Neural cell (in vitro differentiated cells): Measurements from ENCODE around the gene ART5. TPM values are rescaled to one million over a fixed set of nuclear protein-coding genes. Genes with fewer than 3 reads are reported as not detected.

Source experiments
- H2AFZ ChIP-seq: fragments of 200-600, 300-800 bp; sonication (generic), shearing (Covaris generic); 2 replicates; pipeline ENCODE4 v1.6.0; 2014; ENCODE audit warnings: low read depth, mild to moderate bottlenecking, antibody characterized with exemption, low read length, moderate library complexity
- H3F3A ChIP-seq: fragments of 200-600 bp; shearing (Covaris generic); 2 replicates; pipeline ENCODE4 v1.6.1; 2016; ENCODE audit warnings: mild to moderate bottlenecking, moderate library complexity, mixed read lengths, antibody characterized with exemption, low read length; ENCODE audit not compliant: insufficient read depth, poor library complexity, severe bottlenecking
- H3K27ac ChIP-seq: fragments of 200-600, 300-800 bp; sonication (generic), shearing (Covaris generic); 2 replicates; pipeline ENCODE4 v1.5.1; 2014; ENCODE audit warnings: mild to moderate bottlenecking, low read length, moderate library complexity
- H3K27me3 ChIP-seq: fragments of 300-800, 200-600 bp; sonication (generic), shearing (Covaris generic); 2 replicates; pipeline ENCODE4 v1.6.0; 2014; ENCODE audit warnings: mild to moderate bottlenecking, low read depth, low read length, moderate library complexity; ENCODE audit not compliant: insufficient read depth
- H3K36me3 ChIP-seq: fragments of 300-800, 200-600 bp; sonication (generic), shearing (Covaris generic); 2 replicates; pipeline ENCODE4 v1.5.1; 2014; ENCODE audit warnings: mild to moderate bottlenecking, antibody characterized with exemption, low read length, moderate library complexity; ENCODE audit not compliant: insufficient read depth
- H3K4me2 ChIP-seq: fragments of 300-800, 200-600 bp; sonication (generic), shearing (Covaris generic); 2 replicates; pipeline ENCODE4 v1.6.0; 2014; ENCODE audit warnings: mild to moderate bottlenecking, low read length
- H3K4me3 ChIP-seq: fragments of 300-800, 200-600 bp; sonication (generic), shearing (Covaris generic); 2 replicates; pipeline ENCODE4 v1.5.1; 2014; ENCODE audit warnings: mild to moderate bottlenecking, low read length, moderate library complexity
- H3K79me2 ChIP-seq: fragments of 200-600 bp; shearing (Covaris generic); replicated peaks from 2 replicates; pipeline ENCODE4 v1.6.0; 2014; ENCODE audit warnings: mild to moderate bottlenecking, low read length, moderate library complexity; ENCODE audit not compliant: insufficient read depth
- H3K9ac ChIP-seq: fragments of 300-800, 200-600 bp; sonication (generic), shearing (Covaris generic); 2 replicates; pipeline ENCODE4 v1.6.1; 2016; ENCODE audit warnings: mild to moderate bottlenecking, low read length, mixed read lengths
- H3K9me2 ChIP-seq: fragments of 200-600 bp; shearing (Covaris generic); 2 replicates; pipeline ENCODE4 v1.6.1; 2016; ENCODE audit warnings: mild to moderate bottlenecking, low read length, mixed read lengths; ENCODE audit not compliant: insufficient read depth
- H3K9me3 ChIP-seq: fragments of 200-600, 300-800 bp; sonication (generic), shearing (Covaris generic); 2 replicates; pipeline ENCODE4 v1.6.1; 2016; ENCODE audit warnings: mild to moderate bottlenecking, mixed run types, low read length, moderate library complexity, mixed read lengths
- H4K20me1 ChIP-seq: fragments of 200-600 bp; shearing (Covaris generic); 2 replicates; pipeline ENCODE4 v1.6.1; 2016; ENCODE audit warnings: mild to moderate bottlenecking, mixed run types; ENCODE audit not compliant: insufficient read depth
- EP300 ChIP-seq: fragments of 450-650 bp; conservative IDR thresholded peaks from 2 replicates; pipeline ENCODE4 v1.6.1; 2014; ENCODE audit warnings: antibody characterized with exemption, mild to moderate bottlenecking, moderate library complexity; ENCODE audit not compliant: poor library complexity, severe bottlenecking
- EZH2 ChIP-seq: fragments of 200-600, 300-800 bp; shearing (Covaris generic), sonication (generic); IDR thresholded peaks from 2 replicates; pipeline ENCODE4 v1.6.1; 2014; ENCODE audit warnings: antibody characterized with exemption, low read length, borderline replicate concordance, mild to moderate bottlenecking; ENCODE audit not compliant: insufficient read depth, poor library complexity, severe bottlenecking
- MXI1 ChIP-seq: fragments of 450-650 bp; conservative IDR thresholded peaks from 2 replicates; pipeline ENCODE4 v1.6.1; 2014; ENCODE audit warnings: antibody characterized with exemption, mild to moderate bottlenecking; ENCODE audit not compliant: poor library complexity, severe bottlenecking
- POLR2AphosphoS5 ChIP-seq: IDR thresholded peaks from 2 replicates; pipeline ENCODE4 v1.6.1; 2012
- RAD21 ChIP-seq: fragments of 450-650 bp; conservative IDR thresholded peaks from 2 replicates; pipeline ENCODE4 v1.6.1; 2014; ENCODE audit warnings: antibody characterized with exemption, mild to moderate bottlenecking, moderate library complexity
- SMC3 ChIP-seq: fragments of 450-650 bp; conservative IDR thresholded peaks from 2 replicates; pipeline ENCODE4 v1.6.1; 2014; ENCODE audit warnings: antibody characterized with exemption, mild to moderate bottlenecking, moderate library complexity; ENCODE audit not compliant: poor library complexity
- TAF1 ChIP-seq: IDR thresholded peaks from 2 replicates; pipeline ENCODE4 v1.6.1; 2012; ENCODE audit warnings: low read depth
- polyA plus RNA-seq: library from polyadenylated mRNA; depleted of rRNA; stranded (reverse); fragments of >200 nt; gene quantifications from 2 replicates; pipeline ENCODE4 v1.2.3, GENCODE V29; 2014
- TF ChIP-seq, protein P1 (sequence below): IDR thresholded peaks from 2 replicates; pipeline ENCODE4 v1.6.1; 2012; ENCODE audit warnings: borderline replicate concordance
- TF ChIP-seq, protein P2 (sequence below): fragments of 450-650 bp; IDR thresholded peaks from 2 replicates; pipeline ENCODE4 v1.5.1; 2014; ENCODE audit warnings: antibody characterized with exemption, mild to moderate bottlenecking, moderate library complexity; ENCODE audit not compliant: poor library complexity, severe bottlenecking

ART5 gene
- polyA plus RNA-seq, 1 donor from 2014 or later, result not detected

DNA sequence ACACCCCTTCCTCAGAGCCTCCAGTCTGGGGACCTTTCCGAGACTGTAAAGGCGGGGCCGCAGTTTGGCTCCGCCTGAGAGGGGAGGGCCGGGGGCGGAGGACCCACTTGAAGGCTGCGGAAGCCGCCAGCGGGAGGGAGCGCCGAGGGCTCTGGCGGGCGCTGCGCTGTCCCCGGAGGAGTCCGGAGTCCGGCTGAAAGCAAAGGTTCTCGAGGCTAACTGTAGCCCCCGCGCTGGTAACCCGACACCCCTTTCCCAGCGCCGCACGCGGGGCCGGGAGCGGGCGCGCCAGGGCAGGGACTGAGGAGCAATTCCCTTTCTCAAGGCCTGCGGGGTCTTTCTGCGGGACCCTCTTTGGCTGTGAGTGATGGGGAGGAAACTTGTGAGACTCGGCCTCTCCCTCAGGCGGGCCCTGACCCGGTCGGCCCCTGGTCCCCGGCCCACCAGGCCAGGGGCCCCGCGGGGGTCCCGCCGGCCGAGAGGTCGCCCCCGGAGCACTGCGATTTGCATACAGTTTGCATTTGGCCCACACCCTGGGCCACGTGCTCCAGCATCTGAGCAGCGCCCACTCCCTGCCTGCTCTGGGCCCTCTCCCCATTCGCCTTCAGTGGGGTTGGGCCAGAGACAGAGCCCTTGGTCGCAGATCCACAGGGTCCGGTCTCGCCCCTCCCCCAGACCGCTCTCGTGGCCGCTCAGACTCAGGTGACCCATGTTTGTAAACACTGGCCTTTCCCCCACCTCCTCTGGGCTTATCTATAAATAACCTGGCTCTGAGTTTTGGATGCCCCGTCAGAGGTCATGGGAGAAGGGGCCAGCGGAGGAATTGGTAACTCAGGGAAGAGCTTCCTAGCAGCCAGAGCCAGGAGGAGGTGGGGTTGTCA lies 519 bp upstream of the ART5 start:
- Histone ChIP-seq H2AFZ (no peak overlapping the region), H3K27me3 (peaks cover 18% of the 10 kb centered on the region)

DNA sequence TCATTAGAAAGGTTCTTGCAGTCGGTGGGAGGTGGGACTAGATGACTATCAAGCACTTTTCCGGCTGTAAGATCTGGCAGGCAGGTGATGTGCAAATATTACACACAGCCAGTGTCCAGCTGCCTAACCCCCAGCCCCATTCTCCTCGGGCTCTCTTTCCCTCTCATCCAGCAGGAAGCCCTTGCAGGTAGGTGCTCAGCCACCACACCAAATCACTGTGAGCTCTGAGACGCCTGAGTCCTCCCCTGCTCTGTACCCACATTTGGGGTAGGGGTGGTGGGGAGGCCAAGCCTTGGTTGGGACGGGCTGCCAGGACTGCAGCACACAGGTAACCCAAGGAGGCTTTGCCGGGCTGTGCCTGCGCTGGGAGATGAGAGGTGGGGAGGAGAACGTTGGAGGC lies 601 bp downstream of the ART5 start:
- Histone ChIP-seq H3K4me2 (no peak overlapping the region), H3K27ac (no peak overlapping the region), H3K9me2 (no peaks in the 10 kb centered on the region), H2AFZ (no peak overlapping the region), H3K9ac (no peak overlapping the region), H3K79me2 (no peaks in the 10 kb centered on the region), H3K36me3 (no peaks in the 10 kb centered on the region), H3F3A (no peaks in the 10 kb centered on the region), H4K20me1 (no peaks in the 10 kb centered on the region), H3K4me3 (peak overlapping the region; percentile 71), H3K9me3 (no peaks in the 10 kb centered on the region), H3K27me3 (peaks cover 18% of the 10 kb centered on the region)
- no peak for TF ChIP-seq TAF1
- no peak for TF ChIP-seq EZH2
- TF ChIP-seq, protein P1, sequence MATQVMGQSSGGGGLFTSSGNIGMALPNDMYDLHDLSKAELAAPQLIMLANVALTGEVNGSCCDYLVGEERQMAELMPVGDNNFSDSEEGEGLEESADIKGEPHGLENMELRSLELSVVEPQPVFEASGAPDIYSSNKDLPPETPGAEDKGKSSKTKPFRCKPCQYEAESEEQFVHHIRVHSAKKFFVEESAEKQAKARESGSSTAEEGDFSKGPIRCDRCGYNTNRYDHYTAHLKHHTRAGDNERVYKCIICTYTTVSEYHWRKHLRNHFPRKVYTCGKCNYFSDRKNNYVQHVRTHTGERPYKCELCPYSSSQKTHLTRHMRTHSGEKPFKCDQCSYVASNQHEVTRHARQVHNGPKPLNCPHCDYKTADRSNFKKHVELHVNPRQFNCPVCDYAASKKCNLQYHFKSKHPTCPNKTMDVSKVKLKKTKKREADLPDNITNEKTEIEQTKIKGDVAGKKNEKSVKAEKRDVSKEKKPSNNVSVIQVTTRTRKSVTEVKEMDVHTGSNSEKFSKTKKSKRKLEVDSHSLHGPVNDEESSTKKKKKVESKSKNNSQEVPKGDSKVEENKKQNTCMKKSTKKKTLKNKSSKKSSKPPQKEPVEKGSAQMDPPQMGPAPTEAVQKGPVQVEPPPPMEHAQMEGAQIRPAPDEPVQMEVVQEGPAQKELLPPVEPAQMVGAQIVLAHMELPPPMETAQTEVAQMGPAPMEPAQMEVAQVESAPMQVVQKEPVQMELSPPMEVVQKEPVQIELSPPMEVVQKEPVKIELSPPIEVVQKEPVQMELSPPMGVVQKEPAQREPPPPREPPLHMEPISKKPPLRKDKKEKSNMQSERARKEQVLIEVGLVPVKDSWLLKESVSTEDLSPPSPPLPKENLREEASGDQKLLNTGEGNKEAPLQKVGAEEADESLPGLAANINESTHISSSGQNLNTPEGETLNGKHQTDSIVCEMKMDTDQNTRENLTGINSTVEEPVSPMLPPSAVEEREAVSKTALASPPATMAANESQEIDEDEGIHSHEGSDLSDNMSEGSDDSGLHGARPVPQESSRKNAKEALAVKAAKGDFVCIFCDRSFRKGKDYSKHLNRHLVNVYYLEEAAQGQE, result no peak
- no peak for TF ChIP-seq MXI1
- TF ChIP-seq EP300, result no peak
- no peak for TF ChIP-seq POLR2AphosphoS5
- no peak for TF ChIP-seq RAD21
- no peak for TF ChIP-seq SMC3
- TF ChIP-seq, protein P2, sequence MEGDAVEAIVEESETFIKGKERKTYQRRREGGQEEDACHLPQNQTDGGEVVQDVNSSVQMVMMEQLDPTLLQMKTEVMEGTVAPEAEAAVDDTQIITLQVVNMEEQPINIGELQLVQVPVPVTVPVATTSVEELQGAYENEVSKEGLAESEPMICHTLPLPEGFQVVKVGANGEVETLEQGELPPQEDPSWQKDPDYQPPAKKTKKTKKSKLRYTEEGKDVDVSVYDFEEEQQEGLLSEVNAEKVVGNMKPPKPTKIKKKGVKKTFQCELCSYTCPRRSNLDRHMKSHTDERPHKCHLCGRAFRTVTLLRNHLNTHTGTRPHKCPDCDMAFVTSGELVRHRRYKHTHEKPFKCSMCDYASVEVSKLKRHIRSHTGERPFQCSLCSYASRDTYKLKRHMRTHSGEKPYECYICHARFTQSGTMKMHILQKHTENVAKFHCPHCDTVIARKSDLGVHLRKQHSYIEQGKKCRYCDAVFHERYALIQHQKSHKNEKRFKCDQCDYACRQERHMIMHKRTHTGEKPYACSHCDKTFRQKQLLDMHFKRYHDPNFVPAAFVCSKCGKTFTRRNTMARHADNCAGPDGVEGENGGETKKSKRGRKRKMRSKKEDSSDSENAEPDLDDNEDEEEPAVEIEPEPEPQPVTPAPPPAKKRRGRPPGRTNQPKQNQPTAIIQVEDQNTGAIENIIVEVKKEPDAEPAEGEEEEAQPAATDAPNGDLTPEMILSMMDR, result no peak

More for the DNA sequence above, 519 bp upstream of the ART5 start:
- no peaks in the 10 kb centered on the region for H3F3A ChIP-seq
- H3K79me2 ChIP-seq, result no peaks in the 10 kb centered on the region
- H3K9me3 ChIP-seq, result no peaks in the 10 kb centered on the region
- H3K9me2 ChIP-seq, result no peaks in the 10 kb centered on the region
- peak overlapping the region; percentile 71 for H3K4me3 ChIP-seq
- no peak for TF ChIP-seq RAD21
- TF ChIP-seq, protein P1, result no peak
- TF ChIP-seq, protein P2, result no peak
- no peak for TF ChIP-seq MXI1
- no peak for TF ChIP-seq EZH2
- no peaks in the 10 kb centered on the region for H3K36me3 ChIP-seq
- peak overlapping the region; percentile 14 for H3K4me2 ChIP-seq
- no peaks in the 10 kb centered on the region for H4K20me1 ChIP-seq
- peak overlapping the region; percentile 51 for H3K9ac ChIP-seq
- H3K27ac ChIP-seq, result no peak overlapping the region
